DMS79 (cell line): ENCODE measurements around the gene GLG1.
"Not testable (repeated sequence)": the region's sequence is repeated elsewhere in the genome, so short reads cannot be mapped to it uniquely, and the experiment has no call there.

Experiments used
- DNase-seq: peaks from one replicate; lab custom pipeline; 2025; lab: John Stamatoyannopoulos, UW

GLG1 gene

DNA sequence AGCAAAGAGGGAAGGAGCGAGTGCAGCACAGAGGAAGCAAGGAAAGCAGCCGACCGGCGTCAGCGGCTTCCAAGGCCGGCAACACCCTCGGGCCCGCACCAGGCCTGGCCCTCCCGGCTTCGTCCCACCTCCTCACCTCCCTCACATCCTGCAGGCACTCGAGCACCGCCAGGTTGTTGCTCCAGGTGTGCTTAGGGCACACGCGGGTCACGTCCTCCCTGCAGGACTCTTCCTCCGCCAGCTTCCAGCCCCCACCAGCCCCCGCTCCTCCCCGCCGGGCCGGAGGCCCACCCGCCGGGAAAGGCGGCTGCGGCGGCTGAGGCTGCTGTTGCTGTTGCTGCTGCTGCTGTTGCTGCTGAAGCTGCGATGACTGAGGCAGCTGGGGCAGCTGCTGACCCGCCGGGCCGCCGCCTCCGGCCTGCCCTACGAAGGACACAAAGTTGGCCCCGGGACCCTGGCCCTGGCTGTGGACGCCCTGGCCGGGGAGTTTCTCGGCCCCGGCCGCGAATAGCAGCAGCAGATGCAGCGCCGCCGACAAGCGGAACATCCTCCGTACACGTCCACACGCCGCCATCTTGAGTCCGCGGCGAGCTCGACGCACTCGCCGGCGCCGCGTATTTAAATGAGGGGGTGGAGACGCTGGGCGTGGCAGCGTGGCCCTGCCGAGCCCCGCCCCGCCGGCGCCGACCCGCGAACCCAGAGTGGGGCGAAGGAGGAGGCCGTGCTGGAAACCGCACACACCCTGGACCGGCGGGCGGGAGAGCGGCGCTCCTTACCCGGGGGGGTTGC, at the start of gene GLG1:
GLG1 (minus strand) TSS at position 594 of the 789 bp plus-strand sequence; CDS start at position 574, 20 bp downstream.
- peak; percentile 62 for DNase-seq

GRCh38 chr16:74654536-74655050, 47.7 kb upstream of the GLG1 start:
- DNase-seq: no peak

DNA sequence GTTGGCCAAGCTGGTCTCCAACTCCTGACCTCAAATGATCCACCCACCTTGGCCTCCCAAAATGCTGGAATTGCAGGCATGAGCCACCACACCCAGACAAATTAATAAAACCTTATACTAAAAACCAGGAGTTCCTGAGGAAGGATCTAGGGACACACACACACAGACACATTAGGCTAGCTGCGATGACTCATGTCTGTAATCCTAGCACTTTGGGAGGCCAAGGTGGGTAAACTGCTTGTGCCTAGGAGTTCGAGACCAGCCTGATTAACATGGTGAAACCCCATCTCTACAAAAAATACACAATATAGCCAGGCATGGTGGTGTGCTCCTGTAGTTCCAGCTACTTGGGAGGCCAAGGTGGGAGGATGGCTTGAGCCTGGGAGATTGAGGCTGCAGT, 46.0 kb upstream of the GLG1 start:
- not testable (repeated sequence) for DNase-seq

DNA sequence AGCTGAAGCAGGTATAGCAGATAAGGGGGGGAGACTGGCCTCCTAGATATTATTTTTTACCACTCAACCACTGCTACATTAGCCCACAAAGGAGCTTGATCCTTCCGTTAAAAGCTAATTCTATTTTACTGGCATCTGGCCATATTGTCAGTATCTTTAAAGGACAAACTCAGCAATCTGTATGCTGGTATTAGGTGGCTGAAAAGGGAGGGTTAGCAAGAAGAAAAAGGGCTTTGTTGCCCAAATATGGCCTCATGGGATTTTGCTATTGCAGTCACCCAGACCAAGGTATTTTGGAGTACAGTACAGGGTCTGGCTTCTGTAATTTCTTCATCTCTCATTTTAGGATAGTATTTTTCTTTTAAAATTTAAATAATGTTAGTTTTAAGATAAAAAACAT, 45.3 kb upstream of the GLG1 start:
- DNase-seq: no peak

- no peak for DNase-seq
These were observed 44.9 kb upstream of the GLG1 start for GRCh38 chr16:74651841-74652240.

- DNase-seq: no peak
These were observed 44.2 kb upstream of the GLG1 start for GRCh38 chr16:74650966-74651567.

DNA sequence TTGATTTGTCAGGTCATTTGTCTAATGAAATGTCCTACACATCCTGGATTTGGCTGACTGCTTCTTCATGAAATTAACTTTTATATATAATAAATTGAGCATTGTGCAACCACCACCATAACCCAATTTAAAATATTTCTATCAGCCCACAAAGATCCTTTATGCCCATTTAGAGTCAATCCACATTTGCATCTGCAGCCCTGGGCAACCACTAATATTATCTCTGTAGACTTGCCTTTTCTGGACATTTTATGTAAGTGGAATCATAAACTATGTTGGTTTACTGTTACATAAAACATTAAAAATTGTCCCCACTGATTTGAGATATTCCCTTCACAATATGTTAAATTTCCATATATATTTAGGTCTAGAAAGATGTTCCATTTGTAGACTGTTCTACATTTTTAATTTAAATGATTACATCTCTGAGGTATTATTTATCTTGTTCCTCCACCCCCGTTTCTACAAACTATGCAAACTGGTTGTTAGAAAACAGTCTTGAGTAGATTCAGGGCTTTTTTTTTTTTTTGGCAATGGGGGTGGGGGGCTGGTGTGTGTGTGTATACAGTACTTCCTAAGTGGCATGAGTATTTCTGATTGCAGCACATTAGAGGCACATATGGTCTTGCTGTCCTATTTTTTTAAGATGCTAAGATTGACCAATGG, 43.1 kb upstream of the GLG1 start:
- DNase-seq: no peak

DNA sequence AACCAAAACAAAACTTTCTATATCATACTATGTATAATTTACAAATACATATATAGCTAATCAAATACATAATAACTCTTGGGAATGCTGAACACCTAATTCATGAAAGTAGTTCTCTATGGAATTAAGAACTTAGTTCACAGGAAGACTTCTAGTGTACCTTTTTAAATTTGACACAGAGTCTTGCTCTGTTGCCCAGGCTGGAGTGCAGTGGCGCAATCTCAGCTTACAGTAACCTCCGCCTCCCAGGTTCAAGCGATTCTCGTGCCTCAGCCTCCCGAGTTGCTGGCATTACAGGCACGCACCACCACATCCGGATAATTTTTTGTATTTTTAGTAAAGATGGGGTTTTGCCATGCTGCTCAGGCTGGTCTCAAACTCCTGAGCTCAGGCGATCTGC, 35.1 kb upstream of the GLG1 start:
- no peak for DNase-seq

DNA sequence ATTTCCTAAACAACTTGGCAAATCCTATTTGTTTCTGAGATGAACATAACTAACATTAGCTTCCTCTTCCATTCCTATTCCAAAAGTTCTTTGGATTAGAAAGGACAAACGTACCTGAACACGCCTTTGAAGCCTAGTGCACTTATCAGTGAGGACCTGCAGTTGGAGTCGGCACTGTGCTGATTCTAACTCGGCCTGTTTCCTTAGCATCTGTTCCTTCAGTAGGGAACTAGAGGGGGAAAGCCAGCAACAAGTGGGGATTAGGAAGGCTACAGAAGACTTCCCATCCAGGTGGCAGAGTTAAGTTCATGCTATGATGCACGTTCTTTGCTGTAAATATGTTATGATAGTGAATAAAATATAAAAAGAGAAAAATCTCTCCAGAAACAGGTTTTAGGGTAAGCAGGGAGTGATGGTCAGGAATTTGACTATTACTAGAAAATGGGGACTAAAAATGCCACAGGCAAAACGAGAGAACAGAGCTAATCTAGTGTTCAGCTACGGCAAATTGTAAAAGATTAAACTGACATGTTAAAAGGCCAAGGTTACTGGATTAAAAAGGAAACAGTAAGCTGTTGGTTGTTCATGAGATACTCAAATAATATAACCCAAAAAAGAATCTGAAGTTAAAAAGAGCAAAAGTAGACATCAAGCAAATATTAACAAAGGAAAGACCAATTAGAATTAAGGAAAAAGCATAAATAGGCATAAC, 31.0 kb upstream of the GLG1 start:
- no peak for DNase-seq

DNA sequence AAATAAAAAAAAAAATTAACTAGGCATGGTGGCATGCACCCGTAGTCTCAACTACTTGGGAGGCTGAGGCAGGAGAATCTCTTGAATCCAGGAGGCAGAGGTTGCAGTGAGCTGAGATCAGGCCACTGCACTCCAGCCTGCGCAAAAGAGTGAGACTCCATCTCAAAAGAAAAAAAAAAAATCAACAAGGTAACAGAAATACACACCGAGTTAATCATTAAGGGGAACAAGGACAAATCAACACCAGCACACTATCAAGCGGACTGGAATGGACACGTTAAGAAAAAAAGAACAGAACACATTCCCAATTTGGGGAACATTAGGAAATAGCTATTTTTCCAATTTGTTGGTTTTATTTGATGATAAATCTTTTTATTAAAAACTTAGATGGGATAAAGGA, 28.4 kb upstream of the GLG1 start:
- DNase-seq: no peak

DNA sequence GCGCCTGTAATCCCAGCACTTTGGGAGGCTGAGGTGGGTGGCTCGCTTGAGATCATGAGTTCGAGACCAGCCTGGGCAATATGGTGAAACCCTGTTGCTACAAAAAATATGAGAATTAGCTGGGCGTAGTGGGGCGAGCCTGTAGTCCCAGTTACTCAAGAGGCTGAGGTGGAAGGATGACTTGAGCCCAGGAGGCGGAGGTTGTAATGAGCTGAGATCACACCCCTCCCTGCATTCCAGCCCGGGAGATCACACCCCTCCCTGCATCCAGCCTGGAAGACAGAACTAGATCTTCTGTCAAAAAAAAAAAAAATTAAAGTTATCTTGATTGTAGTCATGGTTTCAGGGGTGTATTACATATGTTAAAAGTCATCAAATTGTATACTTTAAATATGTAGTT, 26.8 kb upstream of the GLG1 start:
- no peak for DNase-seq

GRCh38 chr16:74627506-74628220, 20.7 kb upstream of the GLG1 start:
- no peak for DNase-seq

- no peak for DNase-seq
These were observed 20.0 kb upstream of the GLG1 start for GRCh38 chr16:74626741-74627416.

- DNase-seq: no peak
These were observed 18.8 kb upstream of the GLG1 start for GRCh38 chr16:74625500-74626350.

DNA sequence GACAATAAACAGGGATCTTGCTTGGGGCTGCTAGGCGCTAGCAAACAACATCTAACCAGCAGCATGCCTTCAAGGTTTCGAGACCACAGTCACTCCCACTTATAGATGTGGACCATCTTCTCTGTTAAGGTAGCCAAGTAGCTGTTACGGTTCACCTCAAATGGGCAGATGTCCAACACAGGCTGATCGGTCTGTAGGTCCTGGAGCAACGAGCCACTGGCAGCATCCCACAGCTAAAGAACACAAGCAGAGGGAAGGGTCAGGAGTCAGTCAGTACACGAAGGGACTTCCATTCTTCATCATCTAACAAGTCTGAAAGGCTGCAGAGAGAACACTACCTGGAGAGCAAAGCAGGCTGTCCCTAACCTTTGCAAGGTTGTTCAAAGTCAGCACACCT, 16.9 kb upstream of the GLG1 start:
- no peak for DNase-seq

GRCh38 chr16:74623214-74623838, 16.4 kb upstream of the GLG1 start:
- DNase-seq: no peak

DNA sequence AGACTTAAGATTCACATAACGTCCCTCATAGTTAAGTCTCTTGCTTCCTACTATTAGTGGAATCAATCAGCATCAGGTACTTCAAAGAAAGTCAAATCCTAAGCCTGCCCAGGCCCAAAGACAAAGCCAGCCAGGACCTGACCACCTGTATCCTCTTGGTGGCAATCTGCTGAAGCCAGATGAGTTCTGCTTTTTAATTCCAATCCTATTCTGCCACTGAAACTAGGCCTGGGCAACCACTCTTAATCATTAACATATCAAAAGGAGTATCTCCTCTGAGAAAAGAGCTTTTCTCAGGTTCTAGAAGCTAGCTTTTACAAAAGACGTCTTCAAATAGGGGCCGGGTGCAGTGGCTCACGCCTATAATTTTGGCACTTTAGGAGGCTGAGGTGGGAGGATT, 15.1 kb upstream of the GLG1 start:
- DNase-seq: no peak

- no peak for DNase-seq
These were observed 10.4 kb upstream of the GLG1 start for GRCh38 chr16:74617206-74617788.

DNA sequence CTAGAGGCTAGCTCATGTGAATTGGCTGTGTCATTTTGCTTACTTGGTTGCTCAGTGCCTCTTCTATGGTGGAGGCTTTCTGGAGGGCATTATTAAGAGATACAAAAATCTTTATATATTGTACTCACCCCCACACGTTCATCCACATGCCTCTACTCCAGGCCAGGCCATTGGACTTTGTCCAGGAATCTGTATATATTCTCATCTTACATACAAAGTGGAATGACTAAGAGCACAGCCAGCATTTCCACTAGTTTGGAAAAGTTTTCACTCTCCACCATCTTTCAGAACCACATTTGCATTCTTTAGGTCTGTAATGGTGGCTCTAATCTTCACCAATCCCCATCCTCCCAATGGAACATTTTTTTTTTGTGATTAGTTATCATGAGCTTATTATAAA, 4.8 kb upstream of the GLG1 start:
- DNase-seq: no peak
